GM10266 (cell line): ENCODE results near the gene KSR2.

Experiments used
- DNase-seq: peaks from one replicate; pipeline ENCODE4 v3.0.0; 2012; ENCODE audit errors: extremely low spot score
- CTCF ChIP-seq: IDR thresholded peaks from 2 replicates; pipeline ENCODE4 v1.5.1; 2012; ENCODE audit warnings: mild to moderate bottlenecking, low read depth; ENCODE audit not compliant: control insufficient read depth, insufficient read depth; ENCODE audit errors: missing control alignments

The KSR2 gene

GRCh38 chr12:117563007-117563406 lies 405.8 kb downstream of the KSR2 start:
- TF ChIP-seq CTCF: no peak
- DNase-seq: no peak

GRCh38 chr12:117561990-117562389 lies 406.8 kb downstream of the KSR2 start:
- DNase-seq: no peak
- no peak for TF ChIP-seq CTCF

GRCh38 chr12:117559978-117560377 lies 408.8 kb downstream of the KSR2 start:
- no peak for TF ChIP-seq CTCF
- DNase-seq: no peak

- no peak for TF ChIP-seq CTCF
These were observed 412.9 kb downstream of the KSR2 start for GRCh38 chr12:117555889-117556288.

GRCh38 chr12:117552971-117553370 lies 415.8 kb downstream of the KSR2 start:
- no peak for TF ChIP-seq CTCF
- DNase-seq: no peak

More at GRCh38 chr12:117555889-117556288, 412.9 kb downstream of the KSR2 start:
- DNase-seq: no peak

- no peak for DNase-seq
- TF ChIP-seq CTCF: no peak
These were observed 417.1 kb downstream of the KSR2 start for GRCh38 chr12:117551665-117552064.

GRCh38 chr12:117547209-117547608 lies 421.6 kb downstream of the KSR2 start:
- DNase-seq: no peak
- no peak for TF ChIP-seq CTCF
